NCI-H526 treated with DMSO at 0.1 percent for 48 hours (cell line): ENCODE measurements around the gene TRPV6.

Experiments used
- DNase-seq: peaks from one replicate; lab custom pipeline; 2025; lab: John Stamatoyannopoulos, UW

Gene TRPV6

GRCh38 chr7:142908290-142908689 is 22.7 kb upstream of the TRPV6 start:
- no peak for DNase-seq

GRCh38 chr7:142906643-142907042 is 21.1 kb upstream of the TRPV6 start:
- no peak for DNase-seq

GRCh38 chr7:142905759-142906158 is 20.2 kb upstream of the TRPV6 start:
- no peak for DNase-seq

- no peak for DNase-seq
These were observed 18.6 kb upstream of the TRPV6 start for GRCh38 chr7:142904128-142904527.

- DNase-seq = no peak
These were observed 16.1 kb upstream of the TRPV6 start for GRCh38 chr7:142901426-142902259.

GRCh38 chr7:142899661-142900060 is 14.1 kb upstream of the TRPV6 start:
- DNase-seq = no peak

GRCh38 chr7:142898377-142899170 is 13.0 kb upstream of the TRPV6 start:
- no peak for DNase-seq

GRCh38 chr7:142897691-142898090 is 12.1 kb upstream of the TRPV6 start:
- DNase-seq = no peak

GRCh38 chr7:142896741-142897379 is 11.3 kb upstream of the TRPV6 start:
- no peak for DNase-seq

GRCh38 chr7:142896151-142896550 is 10.6 kb upstream of the TRPV6 start:
- no peak for DNase-seq

- no peak for DNase-seq
These were observed 9.5 kb upstream of the TRPV6 start for GRCh38 chr7:142894985-142895593.

GRCh38 chr7:142894112-142894984 is 8.8 kb upstream of the TRPV6 start:
- no peak for DNase-seq

- no peak for DNase-seq
These were observed 7.4 kb upstream of the TRPV6 start for GRCh38 chr7:142892951-142893350.

GRCh38 chr7:142891490-142892082 is 6.0 kb upstream of the TRPV6 start:
- DNase-seq = no peak

GRCh38 chr7:142890874-142891485 is 5.4 kb upstream of the TRPV6 start:
- DNase-seq = no peak

GRCh38 chr7:142889816-142890215 is 4.3 kb upstream of the TRPV6 start:
- no peak for DNase-seq

- DNase-seq = no peak
These were observed 1.9 kb upstream of the TRPV6 start for GRCh38 chr7:142887282-142888015.

- no peak for DNase-seq
These were observed 1.3 kb upstream of the TRPV6 start for GRCh38 chr7:142886866-142887265.

- no peak for DNase-seq
These were observed 1.3 kb downstream of the TRPV6 start for GRCh38 chr7:142884286-142884640.
